A549 (cell line): ENCODE results near the gene FIGLA. TPM values are rescaled to one million over a fixed set of nuclear protein-coding genes. Genes with fewer than 3 reads are reported as not detected.

Source experiments
- ATAC-seq, 2 experiments: fragments of 200-7000 bp in 1 of 2; fragments of >200 bp in 1 of 2; cut with Nextera tagmentation in 1 of 2; cut with Tn5 transposase in 1 of 2; 3 replicates each; pipeline versions ENCODE4 v1.8.0 to v1.9.1; 2018 to 2020; ENCODE audit warnings: mild to moderate bottlenecking in 1 of 2, moderate library complexity in 1 of 2
- CTCF ChIA-PET: fragments of 300-600 bp; sonication (Branson Sonifier 250); formaldehyde crosslinking; extraction: SDS; loops from one replicate; lab custom pipeline; 2021; ENCODE audit warnings: antibody characterized with exemption, inconsistent platforms; lab: Yijun Ruan, JAX
- POLR2A ChIA-PET: fragments of 350-600 bp; formaldehyde crosslinking; extraction: SDS; loops from one replicate; lab custom pipeline; 2021; ENCODE audit warnings: antibody characterized with exemption, inconsistent platforms; lab: Yijun Ruan, JAX
- DNase-seq, 2 experiments: peaks; one replicate each; pipeline versions ENCODE4 v3.0.0 to v3.0.0-alpha.2; 2011 to 2016; ENCODE audit warnings: low read depth in 1 of 2, low spot score in 1 of 2
- FAIRE-seq: peaks from 2 replicates; lab custom pipeline; 2011; peaks lifted over from hg19 to GRCh38; lab: Jason Lieb, UNC
- H3K27ac ChIP-seq, 2 experiments: fragments of >200 bp; sonication (Bioruptor Twin); formaldehyde crosslinking; 3 replicates each; pipeline ENCODE4 v1.5.1; 2016 to 2017
- H3K4me1 ChIP-seq: fragments of >200 bp; sonication (Bioruptor Twin); formaldehyde crosslinking; 3 replicates; pipeline ENCODE4 v1.6.1; 2016
- H3K4me2 ChIP-seq: fragments of >200 bp; sonication (Bioruptor Twin); formaldehyde crosslinking; 3 replicates; pipeline ENCODE4 v1.6.1; 2016
- H3K4me3 ChIP-seq: fragments of >200 bp; sonication (Bioruptor Twin); formaldehyde crosslinking; 3 replicates; pipeline ENCODE4 v1.5.1; 2016
- H3K9me3 ChIP-seq: fragments of >200 bp; sonication (Bioruptor Twin); formaldehyde crosslinking; 3 replicates; pipeline ENCODE4 v1.6.1; 2016
- ATOH8 ChIP-seq: fragments of 250-450 bp; sonication (Bioruptor Pico); IDR thresholded peaks from 2 replicates; pipeline ENCODE4 v1.5.0; 2020; ENCODE audit warnings: low read depth, mild to moderate bottlenecking, moderate library complexity
- BHLHE40 ChIP-seq: IDR thresholded peaks from 2 replicates; pipeline ENCODE4 v1.6.1; 2012; ENCODE audit warnings: low read depth, low read length, inconsistent platforms
- CTCF ChIP-seq: fragments of >200 bp; sonication (Bioruptor Twin); formaldehyde crosslinking; IDR thresholded peaks from 3 replicates; pipeline ENCODE4 v1.5.1; 2016
- E2F6 ChIP-seq: IDR thresholded peaks from 2 replicates; pipeline ENCODE4 v1.6.1; 2012; ENCODE audit warnings: low read depth, borderline replicate concordance
- EP300 ChIP-seq, 2 experiments: fragments of >200 bp; sonication (Bioruptor Twin); formaldehyde crosslinking; IDR thresholded peaks; 2 replicates in 1 of 2; 3 replicates in 1 of 2; pipeline ENCODE4 v1.6.1; 2016 to 2017
- FOSL2 ChIP-seq, 2 experiments: fragments of 450-650 bp in 1 of 2; fragments of >200 bp in 1 of 2; sonication (Bioruptor Twin) in 1 of 2; formaldehyde crosslinking; IDR thresholded peaks; 2 replicates each; pipeline versions ENCODE4 v1.5.0 to v1.6.1; 2016 to 2020; ENCODE audit warnings: mild to moderate bottlenecking in 1 of 2, moderate library complexity in 1 of 2
- FOXS1 ChIP-seq: fragments of 250-450 bp; sonication (Bioruptor Pico); IDR thresholded peaks from 2 replicates; pipeline ENCODE4 v1.5.0; 2020; ENCODE audit warnings: mild to moderate bottlenecking, moderate library complexity
- GATA3 ChIP-seq: IDR thresholded peaks from 2 replicates; pipeline ENCODE4 v1.6.1; 2012; ENCODE audit warnings: borderline replicate concordance
- HDAC2 ChIP-seq: fragments of 200-600 bp; sonication (generic); IDR thresholded peaks from 2 replicates; pipeline ENCODE4 v1.6.1; 2016
- HES2 ChIP-seq: fragments of >200 bp; sonication (Bioruptor Twin); formaldehyde crosslinking; IDR thresholded peaks from 2 replicates; pipeline ENCODE4 v1.6.1; 2016
- HOXA7 ChIP-seq: fragments of 250-450 bp; sonication (Bioruptor Pico); IDR thresholded peaks from 2 replicates; pipeline ENCODE4 v1.5.0; 2020; ENCODE audit warnings: mild to moderate bottlenecking, moderate library complexity
- HOXB13 ChIP-seq: fragments of 250-450 bp; sonication (Bioruptor Pico); IDR thresholded peaks from 2 replicates; pipeline ENCODE4 v1.5.0; 2020; ENCODE audit warnings: low read depth, mild to moderate bottlenecking, moderate library complexity
- JUN ChIP-seq, 2 experiments: fragments of >200 bp; sonication (Bioruptor Twin); formaldehyde crosslinking; IDR thresholded peaks; 2 replicates in 1 of 2; 3 replicates in 1 of 2; pipeline ENCODE4 v1.6.1; 2016 to 2017
- KDM1A ChIP-seq: fragments of 200-600 bp; sonication (generic); IDR thresholded peaks from 2 replicates; pipeline ENCODE4 v1.6.1; 2016; ENCODE audit warnings: low read depth, mild to moderate bottlenecking
- MAFK ChIP-seq: fragments of 450-650 bp; IDR thresholded peaks from 2 replicates; pipeline ENCODE4 v1.6.1; 2014; ENCODE audit not compliant: partially characterized antibody
- MYC ChIP-seq: IDR thresholded peaks from 2 replicates; pipeline ENCODE4 v1.6.1; 2012; ENCODE audit warnings: mild to moderate bottlenecking, inconsistent platforms, low read length, improper control_type of control experiment, borderline replicate concordance
- NR3C1 ChIP-seq: fragments of >200 bp; sonication (Bioruptor Twin); formaldehyde crosslinking; IDR thresholded peaks from 3 replicates; pipeline ENCODE4 v1.6.1; 2017
- RAD21 ChIP-seq, 2 experiments: fragments of >200 bp in 1 of 2; sonication (Bioruptor Twin) in 1 of 2; formaldehyde crosslinking in 1 of 2; IDR thresholded peaks in 1 of 2; conservative IDR thresholded peaks in 1 of 2; 2 replicates in 1 of 2; 3 replicates in 1 of 2; pipeline ENCODE4 v1.6.1; 2012 to 2018; ENCODE audit warnings: inconsistent platforms in 1 of 2
- SMC3 ChIP-seq: fragments of >200 bp; sonication (Bioruptor Twin); formaldehyde crosslinking; IDR thresholded peaks from 3 replicates; pipeline ENCODE4 v1.6.1; 2018; ENCODE audit warnings: inconsistent platforms
- SREBF2 ChIP-seq: fragments of 450-650 bp; IDR thresholded peaks from 2 replicates; pipeline ENCODE4 v1.6.1; 2014; ENCODE audit warnings: mild to moderate bottlenecking, moderate library complexity
- TFCP2L1 ChIP-seq: fragments of 250-450 bp; sonication (Bioruptor Pico); IDR thresholded peaks from 2 replicates; pipeline ENCODE4 v1.5.0; 2021; ENCODE audit warnings: mild to moderate bottlenecking
- TP53 ChIP-seq: fragments of 250-450 bp; sonication (Bioruptor Pico); IDR thresholded peaks from 2 replicates; pipeline ENCODE4 v1.5.0; 2021; ENCODE audit warnings: mild to moderate bottlenecking, moderate library complexity
- ZSCAN20 ChIP-seq: fragments of 250-450 bp; sonication (Bioruptor Pico); IDR thresholded peaks from 2 replicates; pipeline ENCODE4 v1.8.0; 2022; ENCODE audit warnings: mild to moderate bottlenecking, moderate library complexity
- WGBS: methylation state at CpG from one replicate; pipeline ENCODE4 v1.1.6; 2017; ENCODE audit errors: missing lambda C conversion rate; 5-methylcytosine and 5-hydroxymethylcytosine counted together
- polyA plus RNA-seq, 4 experiments: library from polyadenylated mRNA; depleted of rRNA in 3 of 4; stranded (reverse); fragments of >200 nt; fragmentation: RNase III in 1 of 4; extraction: RNeasy Plus Mini Kit Qiagen cat#74134 plus additional on column Dnase treatment in 1 of 4; gene quantifications; 2 replicates in 3 of 4; 3 replicates in 1 of 4; pipeline ENCODE4 v1.2.3, GENCODE V29; 2011 to 2017
- TF ChIP-seq, protein P1 (sequence below): IDR thresholded peaks from 2 replicates; pipeline ENCODE4 v1.6.1; 2012

FIGLA gene
- polyA plus RNA-seq, 2 of the 4 experiments (the other 2 are of a cell fraction), result not detected

- H3K4me3 ChIP-seq, result peak overlapping the region; percentile 45
- H3K9me3 ChIP-seq, result no peaks in the 10 kb centered on the region
- peak; percentile 98 for TF ChIP-seq CTCF
- TF ChIP-seq SMC3, result peak; percentile 80
- TF ChIP-seq, protein P1, sequence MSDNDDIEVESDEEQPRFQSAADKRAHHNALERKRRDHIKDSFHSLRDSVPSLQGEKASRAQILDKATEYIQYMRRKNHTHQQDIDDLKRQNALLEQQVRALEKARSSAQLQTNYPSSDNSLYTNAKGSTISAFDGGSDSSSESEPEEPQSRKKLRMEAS, result peak; percentile 44; the same call in 1 of the 2 replicates
- no peak for TF ChIP-seq FOXS1 (CRISPR knock-in tag)
- peak; percentile 90 to 94 for TF ChIP-seq RAD21 (conservative IDR thresholded peaks at IDR 0.05 in 1 of 2, IDR thresholded peaks at IDR 0.05 in 1 of 2)
- no peak for TF ChIP-seq HES2
- TF ChIP-seq, all 56 proteins: peak for 4
- 4% methylated on average over 33 of the region's 33 CpGs for WGBS
- H3K4me2 ChIP-seq, result peak overlapping the region; percentile 97
- 0 out of 6 replicates have a peak overlapping the region, but pooled peaks of 1 of the 2 experiments have one; percentile 11 for H3K27ac ChIP-seq
- peak; percentile 54 for FAIRE-seq
- DNase-seq, result peak; percentile 78 to 85
- peaks cover 7% of the 10 kb centered on the region; the same call in 1 of the 3 replicates for H3K4me1 ChIP-seq
- ChIA-PET POLR2A (no interaction called here), CTCF (interaction anchor here (0.5 to 11.7 kb wide), 71 partner anchors 8 to 1409 kb away, joined by 3 to 147 read pairs (median 4); partner anchors contain the start of genes ADD2, ANKRD53, CLEC4F and TGFA)
- peak; percentile 86 to 96 for ATAC-seq
These were observed 923 bp downstream of the FIGLA start for GRCh38 chr2:70789304-70790135.

- Histone ChIP-seq H3K27ac (no peak overlapping the region), H3K4me3 (no peak overlapping the region), H3K4me2 (no peak overlapping the region), H3K9me3 (no peaks in the 10 kb centered on the region), H3K4me1 (peaks cover 6% of the 10 kb centered on the region)
- FAIRE-seq (peak; percentile 59), DNase-seq (peak; percentile 49 to 74), ATAC-seq (peak; percentile 66 to 77; a peak in 5 of 6 replicates)
- POLR2A ChIA-PET, result interaction anchor here (1.2 kb wide), 1 partner anchor 481 kb away, joined by 3 read pairs; no protein-coding TSS in a partner anchor
- CTCF ChIA-PET, result interaction anchor here (0.6 to 9.0 kb wide), 39 partner anchors 8 to 487 kb away, joined by 3 to 78 read pairs (median 4); partner anchors contain the start of gene ADD2
- 13% methylated on average over 7 of the region's 7 CpGs for WGBS
- TF ChIP-seq, protein P1, result peak; percentile 52
- TF ChIP-seq KDM1A (no peak), EP300 (IDR thresholded peaks at IDR 0.05) (no peak), MAFK (no peak), HOXA7 (CRISPR knock-in tag) (no peak), TP53 (no peak), HDAC2 (no peak), ZSCAN20 (CRISPR knock-in tag) (no peak), BHLHE40 (no peak), ATOH8 (CRISPR knock-in tag) (no peak), MYC (no peak), TFCP2L1 (CRISPR knock-in tag) (no peak), HES2 (no peak), JUN (IDR thresholded peaks at IDR 0.05) (no peak), FOSL2 (IDR thresholded peaks at IDR 0.05) (no peak), FOSL2 (CRISPR knock-in tag; IDR thresholded peaks at IDR 0.05) (no peak), SREBF2 (no peak), NR3C1 (no peak), GATA3 (no peak), RAD21 (conservative IDR thresholded peaks at IDR 0.05 in 1 of 2, IDR thresholded peaks at IDR 0.05 in 1 of 2) (peak; percentile 79 to 83), CTCF (peak; percentile 84), HOXB13 (CRISPR knock-in tag) (no peak), E2F6 (no peak), SMC3 (peak; percentile 81)
These were observed 5.1 kb downstream of the FIGLA start for GRCh38 chr2:70785137-70785911.
